PC-9 (cell line): ENCODE measurements around the gene ZNF423.

Source experiments
- EZH2 ChIP-seq: fragments of 200-600 bp; sonication (generic); IDR thresholded peaks from 2 replicates; pipeline ENCODE4 v1.8.0; 2017; ENCODE audit warnings: antibody characterized with exemption, low read depth
- TF ChIP-seq, protein P1 (sequence below): fragments of 200-600 bp; sonication (generic); conservative IDR thresholded peaks from 2 replicates; pipeline ENCODE4 v1.6.1; 2017; ENCODE audit warnings: mixed run types, antibody characterized with exemption, mild to moderate bottlenecking, moderate library complexity

DNA sequence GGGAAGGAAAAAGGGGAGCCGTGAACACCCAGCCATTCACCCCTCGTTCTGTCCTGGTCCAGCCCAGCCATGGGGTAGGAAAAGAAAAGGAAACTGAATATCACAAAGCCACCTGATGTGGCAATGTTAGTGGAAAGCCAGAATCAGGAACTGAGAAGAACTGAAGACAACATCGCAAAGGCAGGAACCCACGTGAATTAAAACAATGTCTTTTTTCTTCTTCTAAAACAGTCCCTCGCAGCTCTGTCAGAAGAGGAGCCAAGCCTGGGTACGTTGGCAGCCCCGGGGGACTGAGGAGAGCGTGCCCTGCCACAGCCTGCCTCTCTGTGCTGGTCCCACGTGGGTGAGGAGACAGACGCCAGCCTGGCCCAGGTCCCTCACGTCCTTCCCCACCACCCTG lies 55.0 kb downstream of the ZNF423 start:
- TF ChIP-seq, protein P1, sequence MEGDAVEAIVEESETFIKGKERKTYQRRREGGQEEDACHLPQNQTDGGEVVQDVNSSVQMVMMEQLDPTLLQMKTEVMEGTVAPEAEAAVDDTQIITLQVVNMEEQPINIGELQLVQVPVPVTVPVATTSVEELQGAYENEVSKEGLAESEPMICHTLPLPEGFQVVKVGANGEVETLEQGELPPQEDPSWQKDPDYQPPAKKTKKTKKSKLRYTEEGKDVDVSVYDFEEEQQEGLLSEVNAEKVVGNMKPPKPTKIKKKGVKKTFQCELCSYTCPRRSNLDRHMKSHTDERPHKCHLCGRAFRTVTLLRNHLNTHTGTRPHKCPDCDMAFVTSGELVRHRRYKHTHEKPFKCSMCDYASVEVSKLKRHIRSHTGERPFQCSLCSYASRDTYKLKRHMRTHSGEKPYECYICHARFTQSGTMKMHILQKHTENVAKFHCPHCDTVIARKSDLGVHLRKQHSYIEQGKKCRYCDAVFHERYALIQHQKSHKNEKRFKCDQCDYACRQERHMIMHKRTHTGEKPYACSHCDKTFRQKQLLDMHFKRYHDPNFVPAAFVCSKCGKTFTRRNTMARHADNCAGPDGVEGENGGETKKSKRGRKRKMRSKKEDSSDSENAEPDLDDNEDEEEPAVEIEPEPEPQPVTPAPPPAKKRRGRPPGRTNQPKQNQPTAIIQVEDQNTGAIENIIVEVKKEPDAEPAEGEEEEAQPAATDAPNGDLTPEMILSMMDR, result no peak
- no peak for TF ChIP-seq EZH2
